Hypothalamus (tissue), 51 donors: ENCODE measurements around the gene IL1RAPL1.

Source experiments
- DNase-seq, 51 donors: peaks; one replicate each; lab custom pipeline; 2025; lab: John Stamatoyannopoulos, UW

IL1RAPL1 gene

GRCh38 chrX:29851857-29852605 lies 1264.8 kb downstream of the IL1RAPL1 start:
- no peak for DNase-seq

- DNase-seq, result no peak
Observed at GRCh38 chrX:29852767-29853166, 1265.5 kb downstream of the IL1RAPL1 start.

- DNase-seq, result no peak
Observed at GRCh38 chrX:29858714-29859113, 1271.5 kb downstream of the IL1RAPL1 start.

GRCh38 chrX:29862126-29862677 lies 1275.0 kb downstream of the IL1RAPL1 start:
- no peak for DNase-seq

- no peak for DNase-seq
Observed at GRCh38 chrX:29867971-29868370, 1280.7 kb downstream of the IL1RAPL1 start.

GRCh38 chrX:29869837-29870236 lies 1282.6 kb downstream of the IL1RAPL1 start:
- DNase-seq, result no peak

- DNase-seq, result no peak
Observed at GRCh38 chrX:29870608-29871007, 1283.4 kb downstream of the IL1RAPL1 start.

GRCh38 chrX:29872831-29873230 lies 1285.6 kb downstream of the IL1RAPL1 start:
- DNase-seq, result peak in 12 of 51 donors; percentile 0 to 28 (median 2)

GRCh38 chrX:29876733-29877132 lies 1289.5 kb downstream of the IL1RAPL1 start:
- no peak for DNase-seq

- no peak for DNase-seq
Observed at GRCh38 chrX:29880977-29881376, 1293.7 kb downstream of the IL1RAPL1 start.

GRCh38 chrX:29890004-29890403 lies 1302.8 kb downstream of the IL1RAPL1 start:
- DNase-seq, result no peak

- peak in 1 of 51 donors; percentile 0 for DNase-seq
Observed at GRCh38 chrX:29890646-29891200, 1303.5 kb downstream of the IL1RAPL1 start.

GRCh38 chrX:29902004-29902403 lies 1314.8 kb downstream of the IL1RAPL1 start:
- DNase-seq, result no peak

GRCh38 chrX:29903360-29903759 lies 1316.1 kb downstream of the IL1RAPL1 start:
- DNase-seq, result peak in 1 of 51 donors; percentile 11

GRCh38 chrX:29911673-29912072 lies 1324.4 kb downstream of the IL1RAPL1 start:
- DNase-seq, result no peak

- DNase-seq, result no peak
Observed at GRCh38 chrX:29913647-29914046, 1326.4 kb downstream of the IL1RAPL1 start.

- DNase-seq, result no peak
Observed at GRCh38 chrX:29922607-29923006, 1335.4 kb downstream of the IL1RAPL1 start.

GRCh38 chrX:29926056-29926455 lies 1338.8 kb downstream of the IL1RAPL1 start:
- no peak for DNase-seq

- no peak for DNase-seq
Observed at GRCh38 chrX:29926659-29927058, 1339.4 kb downstream of the IL1RAPL1 start.

GRCh38 chrX:29935455-29935854 lies 1348.2 kb downstream of the IL1RAPL1 start:
- DNase-seq, result no peak

GRCh38 chrX:29940750-29941149 lies 1353.5 kb downstream of the IL1RAPL1 start:
- no peak for DNase-seq

GRCh38 chrX:29941287-29941686 lies 1354.0 kb downstream of the IL1RAPL1 start:
- DNase-seq, result no peak
